HG03521 (cell line): ENCODE results near the gene LRRN2.

Source experiments
- ATAC-seq: cut with Tn5 transposase; IDR thresholded peaks from one replicate; pipeline ENCODE4 v1.9.1; 2021; ENCODE audit warnings: mild to moderate bottlenecking, moderate library complexity; ENCODE audit not compliant: unreplicated experiment

The LRRN2 gene

GRCh38 chr1:204712708-204713430 is 27.3 kb upstream of the LRRN2 start:
- ATAC-seq, result no peak

- no peak for ATAC-seq
Observed at GRCh38 chr1:204711947-204712701, 26.6 kb upstream of the LRRN2 start.

- ATAC-seq, result no peak
Observed at GRCh38 chr1:204711103-204711946, 25.8 kb upstream of the LRRN2 start.

GRCh38 chr1:204709960-204710912 is 24.7 kb upstream of the LRRN2 start:
- ATAC-seq, result no peak

- ATAC-seq, result no peak
Observed at GRCh38 chr1:204709021-204709420, 23.5 kb upstream of the LRRN2 start.

DNA sequence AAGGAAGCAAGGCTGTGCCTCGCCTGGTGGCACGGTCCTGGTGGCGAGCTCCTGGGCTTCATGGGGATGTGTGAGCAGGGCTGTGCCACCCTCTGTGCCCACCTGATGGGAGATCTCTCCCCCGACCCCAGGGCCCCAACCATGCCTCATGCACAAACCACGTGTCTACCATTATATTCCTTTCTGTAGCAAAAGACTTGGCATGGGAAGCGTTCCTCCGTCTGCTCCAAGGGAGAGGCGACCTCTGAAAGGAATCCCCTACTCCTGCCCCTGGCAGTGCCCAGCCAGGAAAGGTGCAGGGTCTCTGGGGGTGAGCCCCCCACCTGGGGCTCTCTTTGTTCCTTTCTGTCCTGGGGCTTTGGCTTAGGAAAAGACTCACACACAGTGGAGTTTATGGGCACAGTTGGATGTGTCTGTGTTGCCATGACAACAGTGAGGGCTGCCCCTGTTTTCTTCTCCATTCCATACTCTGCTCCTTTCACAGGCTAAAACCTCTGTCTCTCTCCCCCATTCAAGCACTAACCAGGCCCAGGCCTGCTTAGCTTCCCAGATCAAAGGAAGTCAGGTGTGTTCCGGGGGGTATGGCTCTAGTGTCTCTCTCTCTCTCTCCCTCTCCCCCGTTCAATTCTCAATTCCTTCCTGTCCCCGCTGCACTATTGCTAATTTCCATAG is 21.4 kb upstream of the LRRN2 start:
- ATAC-seq, result no peak

- no peak for ATAC-seq
Observed at GRCh38 chr1:204705888-204706837, 20.6 kb upstream of the LRRN2 start.

- ATAC-seq, result no peak
Observed at GRCh38 chr1:204705493-204705811, 19.9 kb upstream of the LRRN2 start.

- no peak for ATAC-seq
Observed at GRCh38 chr1:204704794-204705492, 19.4 kb upstream of the LRRN2 start.

DNA sequence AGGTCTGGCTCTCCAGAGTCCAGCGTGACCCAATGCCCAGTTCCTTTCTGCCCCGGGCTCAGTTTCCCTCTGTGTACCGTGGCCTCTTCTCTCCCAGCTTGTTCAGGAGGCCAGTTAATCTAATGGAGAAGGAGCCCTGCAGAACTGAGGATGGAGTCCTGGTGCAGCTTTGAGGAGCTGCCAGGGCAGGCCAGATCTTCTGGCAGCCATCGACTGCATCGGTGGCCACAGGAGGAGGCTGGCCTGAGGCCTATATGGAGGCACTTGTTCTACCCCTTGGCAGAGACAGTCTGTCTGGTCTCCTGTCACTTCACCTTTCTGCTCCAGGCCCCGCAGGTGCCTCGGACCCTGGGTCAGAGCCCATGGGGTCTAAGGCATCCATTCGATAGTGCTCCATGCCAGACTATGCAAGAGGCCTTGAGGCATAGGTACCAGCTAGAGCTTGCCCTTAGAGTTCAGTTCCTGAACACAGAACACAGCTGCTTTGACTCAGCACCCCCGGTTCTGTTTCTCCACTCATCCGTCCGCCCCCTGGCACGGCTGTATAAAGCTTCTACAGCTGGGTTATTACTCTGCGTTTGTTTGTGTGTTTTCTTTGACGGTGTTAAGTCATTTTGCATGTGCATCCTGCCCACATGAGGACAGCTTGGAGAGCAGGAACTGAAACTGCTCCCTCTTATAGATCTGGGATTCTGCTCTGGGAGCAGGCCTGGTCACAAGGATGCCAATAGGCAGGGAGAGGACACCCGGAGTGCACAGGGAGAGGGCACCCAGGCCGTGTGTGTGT is 18.5 kb upstream of the LRRN2 start:
- no peak for ATAC-seq

- ATAC-seq, result no peak
Observed at GRCh38 chr1:204703268-204703664, 17.7 kb upstream of the LRRN2 start.

DNA sequence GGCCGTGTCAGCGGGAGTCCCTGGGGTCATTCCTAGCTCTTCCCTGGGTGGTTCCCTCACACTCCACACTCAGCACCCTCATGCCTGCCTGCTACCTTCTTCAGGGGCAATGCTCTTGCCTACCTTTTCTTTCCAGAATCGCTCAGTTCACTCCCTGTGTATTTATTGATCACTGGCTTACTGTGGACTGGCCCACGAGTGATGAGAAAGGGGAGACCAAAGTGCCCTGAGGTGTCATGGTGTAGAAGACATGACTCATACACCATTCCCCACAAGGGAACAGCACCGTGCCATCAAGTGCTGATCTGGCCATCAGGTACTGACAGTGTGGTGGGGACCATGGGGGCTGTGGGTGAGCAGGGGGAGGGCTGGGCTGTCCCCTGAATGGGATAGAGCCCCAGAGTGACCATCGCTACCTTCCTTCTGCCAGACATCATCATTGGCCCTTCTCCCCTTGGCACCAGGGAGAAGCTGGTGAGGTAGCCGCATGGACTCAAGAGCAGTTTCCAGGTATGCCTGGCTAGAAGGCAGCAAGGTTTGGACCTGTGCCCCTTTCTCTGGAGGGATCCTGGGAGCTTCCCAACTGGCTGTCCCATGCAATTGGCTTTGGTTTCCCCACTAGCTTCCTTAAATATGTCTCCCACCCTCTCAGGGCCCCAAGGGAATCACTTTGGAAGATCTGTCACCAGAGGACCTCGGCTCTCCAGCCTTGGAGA is 17.2 kb upstream of the LRRN2 start:
- no peak for ATAC-seq

GRCh38 chr1:204701229-204701628 is 15.7 kb upstream of the LRRN2 start:
- no peak for ATAC-seq

- ATAC-seq, result no peak
Observed at GRCh38 chr1:204697893-204698292, 12.4 kb upstream of the LRRN2 start.

DNA sequence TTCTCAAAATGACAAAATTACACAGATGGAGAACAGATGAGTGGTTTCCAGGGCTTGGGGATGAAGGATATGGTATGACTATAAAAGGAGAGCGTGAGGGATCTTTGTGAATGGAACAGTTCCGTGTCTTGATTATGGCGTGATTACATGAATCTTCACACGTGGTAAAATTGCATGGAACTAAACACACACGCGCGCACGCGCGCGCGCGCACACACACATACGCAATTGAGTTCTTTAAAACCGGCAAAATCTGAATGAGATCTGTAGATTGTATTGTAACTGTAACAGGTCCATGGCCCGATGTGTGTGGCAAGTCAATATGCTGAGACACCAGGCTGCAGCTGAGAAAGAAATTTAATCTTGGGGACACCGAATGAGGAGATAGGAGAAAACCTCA is 11.1 kb upstream of the LRRN2 start:
- no peak for ATAC-seq

GRCh38 chr1:204695692-204696091 is 10.2 kb upstream of the LRRN2 start:
- no peak for ATAC-seq

- no peak for ATAC-seq
Observed at GRCh38 chr1:204694145-204694544, 8.6 kb upstream of the LRRN2 start.
